Ishikawa (cell line): Measurements from ENCODE around the gene OBSCN.

Source experiments
- CREB1 ChIP-seq: IDR thresholded peaks from 2 replicates; pipeline ENCODE4 v1.6.1; 2012; ENCODE audit warnings: low read depth
- TAF1 ChIP-seq: IDR thresholded peaks from 2 replicates; pipeline ENCODE4 v1.6.1; 2012; ENCODE audit warnings: low read depth, mild to moderate bottlenecking
- TF ChIP-seq, protein P1 (sequence below): IDR thresholded peaks from 2 replicates; pipeline ENCODE4 v1.6.1; 2012

DNA sequence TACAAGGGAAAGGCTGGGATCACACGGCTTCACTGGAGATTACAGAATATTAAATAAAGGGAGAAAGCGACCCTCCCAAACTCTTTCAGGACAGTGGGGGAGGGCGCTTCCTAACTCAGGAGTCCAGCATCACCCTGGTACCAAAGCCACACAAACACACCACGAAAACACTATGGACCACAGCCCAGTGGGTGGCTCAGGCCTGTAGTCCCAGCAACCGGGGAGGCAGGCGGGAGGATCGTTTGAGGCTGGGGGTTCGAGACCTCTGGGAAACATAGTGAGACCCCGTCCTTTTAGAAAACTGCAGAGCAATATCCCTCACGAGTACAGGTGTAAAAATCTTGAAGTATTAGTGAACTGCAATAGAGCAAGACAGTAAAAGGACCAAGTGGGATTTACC is 182.8 kb downstream of the OBSCN start:
- TF ChIP-seq, protein P1, sequence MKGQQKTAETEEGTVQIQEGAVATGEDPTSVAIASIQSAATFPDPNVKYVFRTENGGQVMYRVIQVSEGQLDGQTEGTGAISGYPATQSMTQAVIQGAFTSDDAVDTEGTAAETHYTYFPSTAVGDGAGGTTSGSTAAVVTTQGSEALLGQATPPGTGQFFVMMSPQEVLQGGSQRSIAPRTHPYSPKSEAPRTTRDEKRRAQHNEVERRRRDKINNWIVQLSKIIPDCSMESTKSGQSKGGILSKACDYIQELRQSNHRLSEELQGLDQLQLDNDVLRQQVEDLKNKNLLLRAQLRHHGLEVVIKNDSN = no peak
- no peak for TF ChIP-seq CREB1
- no peak for TF ChIP-seq TAF1
